ENCODE measurements around the gene SLC19A1.

The SLC19A1 gene

DNA sequence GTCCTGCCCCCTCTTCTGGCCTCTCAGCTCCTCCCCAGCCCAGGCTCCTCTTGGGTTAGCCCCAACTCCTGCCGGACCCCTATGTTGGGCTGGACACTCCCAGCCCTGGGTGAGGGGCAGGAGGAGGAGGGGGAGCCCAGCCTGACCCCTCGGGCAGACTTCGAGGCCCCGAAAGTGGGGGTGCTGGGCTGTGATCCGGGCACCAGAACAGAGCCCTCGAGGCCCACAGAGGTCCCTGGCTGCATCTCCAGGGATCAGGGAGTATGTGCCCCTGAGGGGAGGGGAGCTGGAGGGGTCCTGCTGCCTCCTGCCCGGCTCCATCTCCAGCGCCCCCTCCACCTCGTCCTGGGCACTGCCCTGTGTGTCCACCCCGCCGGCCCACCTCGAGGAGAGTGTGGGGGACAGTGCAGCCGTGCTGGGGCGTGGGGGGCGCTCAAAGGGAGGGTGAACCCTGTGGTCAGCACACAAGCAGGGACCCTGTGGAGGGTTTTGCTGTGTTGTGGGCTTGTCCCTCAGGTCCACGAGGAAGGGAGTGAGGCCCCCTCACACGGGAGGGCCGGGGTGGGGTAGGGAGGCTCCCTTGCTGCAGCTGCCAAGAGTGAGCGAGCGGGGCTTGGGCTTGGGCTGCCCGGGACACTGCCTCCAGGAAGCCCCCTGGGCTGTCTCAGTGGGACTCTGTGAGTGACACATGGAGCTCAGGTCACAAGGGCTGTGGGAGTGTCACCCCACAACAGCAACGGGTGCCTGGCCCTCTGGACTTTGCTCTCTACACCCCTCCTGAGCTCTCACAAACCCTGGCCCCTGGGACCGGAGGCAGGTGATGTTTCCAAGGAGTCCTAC, 82.8 kb downstream of the SLC19A1 start:
- no peak for DNase-seq (ENCODE audit: insufficient read length, low spot score)
- TF ChIP-seq, protein P1, sequence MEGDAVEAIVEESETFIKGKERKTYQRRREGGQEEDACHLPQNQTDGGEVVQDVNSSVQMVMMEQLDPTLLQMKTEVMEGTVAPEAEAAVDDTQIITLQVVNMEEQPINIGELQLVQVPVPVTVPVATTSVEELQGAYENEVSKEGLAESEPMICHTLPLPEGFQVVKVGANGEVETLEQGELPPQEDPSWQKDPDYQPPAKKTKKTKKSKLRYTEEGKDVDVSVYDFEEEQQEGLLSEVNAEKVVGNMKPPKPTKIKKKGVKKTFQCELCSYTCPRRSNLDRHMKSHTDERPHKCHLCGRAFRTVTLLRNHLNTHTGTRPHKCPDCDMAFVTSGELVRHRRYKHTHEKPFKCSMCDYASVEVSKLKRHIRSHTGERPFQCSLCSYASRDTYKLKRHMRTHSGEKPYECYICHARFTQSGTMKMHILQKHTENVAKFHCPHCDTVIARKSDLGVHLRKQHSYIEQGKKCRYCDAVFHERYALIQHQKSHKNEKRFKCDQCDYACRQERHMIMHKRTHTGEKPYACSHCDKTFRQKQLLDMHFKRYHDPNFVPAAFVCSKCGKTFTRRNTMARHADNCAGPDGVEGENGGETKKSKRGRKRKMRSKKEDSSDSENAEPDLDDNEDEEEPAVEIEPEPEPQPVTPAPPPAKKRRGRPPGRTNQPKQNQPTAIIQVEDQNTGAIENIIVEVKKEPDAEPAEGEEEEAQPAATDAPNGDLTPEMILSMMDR (IDR thresholded peaks at IDR 0.05; ENCODE audit: insufficient read depth, missing control alignments) = no peak
- no peak for FAIRE-seq

DNA sequence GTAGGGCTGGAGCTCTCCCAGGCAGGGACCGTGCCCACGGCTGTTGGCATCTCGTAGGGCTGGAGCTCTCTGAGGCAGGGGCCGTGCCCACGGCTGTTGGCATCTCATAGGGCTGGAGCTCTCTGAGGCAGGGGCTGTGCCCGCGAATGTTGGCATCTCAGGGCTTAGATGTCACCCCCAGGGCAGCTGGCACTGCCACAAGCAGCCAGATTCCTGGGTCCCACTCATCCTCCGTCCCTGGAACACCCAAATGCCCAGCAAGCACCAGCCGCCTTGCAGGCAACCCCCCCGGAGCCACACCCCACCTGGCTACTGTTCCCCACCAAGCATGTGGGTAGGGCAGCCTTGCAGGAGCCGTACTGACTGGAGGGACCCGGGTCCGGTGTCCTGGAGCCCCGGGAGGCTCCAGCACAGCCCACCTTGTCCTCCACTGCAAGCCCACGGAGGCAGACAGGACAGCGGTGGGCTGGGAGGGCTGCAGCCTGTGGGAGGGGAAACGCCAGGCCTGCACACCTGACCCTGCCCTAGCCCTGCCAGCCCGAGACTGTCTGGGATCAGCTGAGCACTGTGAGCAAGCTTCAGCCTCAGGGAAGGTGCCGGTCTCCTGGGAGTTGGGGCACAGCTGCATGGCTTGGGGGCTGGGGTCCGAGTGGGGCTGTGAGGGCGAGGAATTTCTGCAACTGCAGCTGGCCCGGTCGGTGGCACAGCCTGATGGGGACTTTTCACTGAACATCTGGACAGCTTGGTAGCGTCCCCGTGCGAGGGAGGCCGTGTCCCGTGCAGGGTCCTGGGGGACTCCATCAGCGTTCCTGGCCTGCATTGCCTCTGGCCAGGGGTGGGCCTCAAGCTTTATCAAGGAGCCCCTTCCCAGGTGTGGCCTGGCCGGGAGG, 83.7 kb downstream of the SLC19A1 start:
- TF ChIP-seq, protein P1 (IDR thresholded peaks at IDR 0.05; ENCODE audit: insufficient read depth, missing control alignments) = no peak
- FAIRE-seq = no peak

DNA sequence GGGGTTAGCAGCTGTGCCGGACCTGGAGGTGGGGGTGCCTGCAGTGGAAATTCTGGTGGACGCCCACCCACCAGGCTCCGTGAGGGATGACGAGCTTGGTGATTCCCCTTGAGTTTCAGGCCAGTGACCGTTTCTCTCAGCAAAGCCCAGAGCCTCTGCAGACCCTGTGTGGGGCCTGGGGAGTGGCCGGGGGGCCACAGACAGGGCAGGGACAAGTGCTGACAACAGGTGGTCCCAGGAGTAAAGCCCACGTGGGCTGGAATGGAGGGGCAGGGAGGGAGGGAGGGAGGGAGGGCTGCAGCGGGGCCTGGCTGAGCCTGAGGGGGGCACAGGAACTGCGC, 84.4 kb downstream of the SLC19A1 start:
- DNase-seq (ENCODE audit: insufficient read length, low spot score) (no peak), FAIRE-seq (no peak)
- TF ChIP-seq, protein P1 (IDR thresholded peaks at IDR 0.05; ENCODE audit: insufficient read depth, missing control alignments) = no peak

More for the DNA sequence above, 83.7 kb downstream of the SLC19A1 start:
- no peak for DNase-seq (ENCODE audit: insufficient read length, low spot score)

GRCh38 chr21:45457161-45457831, 84.9 kb downstream of the SLC19A1 start:
- no peak for DNase-seq (ENCODE audit: insufficient read length, low spot score)
- TF ChIP-seq, protein P1 (IDR thresholded peaks at IDR 0.05; ENCODE audit: insufficient read depth, missing control alignments) = no peak
- no peak for FAIRE-seq

DNA sequence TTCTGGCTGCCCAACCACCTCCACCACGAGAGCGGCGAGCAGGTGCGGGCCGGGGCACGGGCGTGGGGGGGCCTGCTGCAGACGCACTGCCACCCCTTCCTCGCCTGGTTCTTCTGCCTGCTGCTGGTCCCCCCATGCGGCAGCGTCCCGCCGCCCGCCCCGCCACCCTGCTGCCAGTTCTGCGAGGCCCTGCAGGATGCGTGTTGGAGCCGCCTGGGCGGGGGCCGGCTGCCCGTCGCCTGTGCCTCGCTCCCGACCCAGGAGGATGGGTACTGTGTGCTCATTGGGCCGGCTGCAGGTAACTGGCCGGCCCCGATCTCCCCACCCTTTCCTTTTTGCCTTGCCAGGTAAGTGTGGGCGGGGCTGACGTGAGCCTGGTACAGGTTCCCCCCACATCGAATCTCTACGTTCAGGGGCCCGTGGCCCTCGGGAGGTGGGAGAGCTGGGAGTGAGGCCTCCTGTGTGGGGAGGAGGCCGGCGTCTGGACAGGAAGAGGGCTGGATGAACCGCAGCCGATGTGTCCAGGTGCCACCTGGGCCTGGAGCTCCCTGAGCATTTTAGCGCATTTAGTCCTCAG, 85.6 kb downstream of the SLC19A1 start:
- FAIRE-seq = no peak
- no peak for DNase-seq (ENCODE audit: insufficient read length, low spot score)
- TF ChIP-seq, protein P1 (IDR thresholded peaks at IDR 0.05; ENCODE audit: insufficient read depth, missing control alignments) = no peak

DNA sequence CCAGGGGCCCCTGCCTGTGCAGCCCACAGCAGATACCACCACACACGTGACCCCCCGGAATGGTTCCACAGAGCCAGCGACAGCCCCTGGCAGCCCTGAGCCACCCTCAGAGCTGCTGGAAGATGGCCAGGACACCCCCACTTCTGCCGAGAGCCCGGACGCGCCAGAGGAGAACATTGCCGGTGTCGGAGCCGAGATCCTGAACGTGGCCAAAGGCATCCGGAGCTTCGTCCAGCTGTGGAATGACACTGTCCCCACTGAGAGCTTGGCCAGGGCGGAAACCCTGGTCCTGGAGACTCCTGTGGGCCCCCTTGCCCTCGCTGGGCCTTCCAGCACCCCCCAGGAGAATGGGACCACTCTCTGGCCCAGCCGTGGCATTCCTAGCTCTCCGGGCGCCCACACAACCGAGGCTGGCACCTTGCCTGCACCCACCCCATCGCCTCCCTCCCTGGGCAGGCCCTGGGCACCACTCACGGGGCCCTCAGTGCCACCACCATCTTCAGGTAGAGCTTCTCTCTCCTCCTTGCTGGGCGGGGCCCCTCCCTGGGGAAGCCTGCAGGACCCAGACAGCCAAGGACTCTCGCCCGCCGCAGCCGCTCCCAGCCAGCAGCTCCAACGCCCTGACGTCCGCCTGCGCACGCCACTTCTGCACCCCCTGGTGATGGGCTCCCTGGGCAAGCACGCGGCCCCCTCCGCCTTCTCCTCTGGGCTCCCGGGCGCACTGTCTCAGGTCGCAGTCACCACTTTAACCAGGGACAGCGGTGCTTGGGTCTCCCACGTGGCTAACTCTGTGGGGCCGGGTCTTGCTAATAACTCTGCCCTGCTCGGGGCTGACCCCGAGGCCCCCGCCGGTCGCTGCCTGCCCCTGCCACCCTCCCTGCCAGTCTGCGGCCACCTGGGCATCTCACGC, 86.3 kb downstream of the SLC19A1 start:
- no peak for FAIRE-seq
- TF ChIP-seq, protein P1 (IDR thresholded peaks at IDR 0.05; ENCODE audit: insufficient read depth, missing control alignments) = no peak
- DNase-seq (ENCODE audit: insufficient read length, low spot score) = no peak

All from D721Med (cell line).